Urothelium cell line (cell line): Measurements from ENCODE around the gene IMMP2L.

Experiments
- DNase-seq: peaks from one replicate; pipeline ENCODE4 v3.0.0; 2011; ENCODE audit warnings: low spot score, mixed read lengths
- FAIRE-seq: peaks from 2 replicates; lab custom pipeline; 2011; peaks lifted over from hg19 to GRCh38; lab: Jason Lieb, UNC

Gene IMMP2L

DNA sequence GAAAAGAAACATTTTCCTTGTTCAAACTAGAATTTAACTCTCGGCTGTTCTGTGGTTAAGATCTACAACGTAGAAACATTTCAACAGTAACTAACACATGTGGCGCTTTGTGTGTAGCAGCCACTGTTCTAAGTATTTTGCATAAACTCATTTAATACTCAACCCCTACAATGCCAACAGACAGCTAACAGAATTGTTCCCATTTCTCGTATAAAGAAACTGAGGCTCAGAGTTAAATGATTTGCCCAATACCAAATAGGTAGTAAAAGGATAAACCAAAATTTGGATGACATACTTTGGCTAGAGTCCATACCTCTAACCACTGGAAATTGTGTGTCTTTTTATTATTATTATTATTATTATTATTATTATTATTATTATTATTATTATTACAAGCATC, 543.8 kb downstream of the IMMP2L start:
- no peak for FAIRE-seq
- DNase-seq: no peak

DNA sequence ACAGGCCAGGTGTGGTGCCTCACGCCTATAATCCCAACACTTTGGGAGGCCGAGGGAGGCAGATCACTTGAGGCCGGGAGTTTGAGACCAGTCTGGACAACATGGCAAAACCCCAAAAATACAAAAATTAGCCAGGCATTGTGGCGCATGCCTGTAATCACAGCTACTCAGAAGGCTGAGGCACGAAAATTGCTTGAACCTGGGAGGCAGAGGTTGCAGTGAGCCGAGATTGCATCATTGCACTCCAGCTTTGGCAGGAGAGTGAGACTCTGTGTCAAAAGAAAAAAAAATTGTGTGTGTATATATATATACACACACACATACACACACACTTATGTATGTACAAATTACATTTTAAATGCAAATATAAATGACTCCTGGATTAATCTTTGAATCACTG, 548.2 kb downstream of the IMMP2L start:
- DNase-seq (no peak), FAIRE-seq (no peak)

DNA sequence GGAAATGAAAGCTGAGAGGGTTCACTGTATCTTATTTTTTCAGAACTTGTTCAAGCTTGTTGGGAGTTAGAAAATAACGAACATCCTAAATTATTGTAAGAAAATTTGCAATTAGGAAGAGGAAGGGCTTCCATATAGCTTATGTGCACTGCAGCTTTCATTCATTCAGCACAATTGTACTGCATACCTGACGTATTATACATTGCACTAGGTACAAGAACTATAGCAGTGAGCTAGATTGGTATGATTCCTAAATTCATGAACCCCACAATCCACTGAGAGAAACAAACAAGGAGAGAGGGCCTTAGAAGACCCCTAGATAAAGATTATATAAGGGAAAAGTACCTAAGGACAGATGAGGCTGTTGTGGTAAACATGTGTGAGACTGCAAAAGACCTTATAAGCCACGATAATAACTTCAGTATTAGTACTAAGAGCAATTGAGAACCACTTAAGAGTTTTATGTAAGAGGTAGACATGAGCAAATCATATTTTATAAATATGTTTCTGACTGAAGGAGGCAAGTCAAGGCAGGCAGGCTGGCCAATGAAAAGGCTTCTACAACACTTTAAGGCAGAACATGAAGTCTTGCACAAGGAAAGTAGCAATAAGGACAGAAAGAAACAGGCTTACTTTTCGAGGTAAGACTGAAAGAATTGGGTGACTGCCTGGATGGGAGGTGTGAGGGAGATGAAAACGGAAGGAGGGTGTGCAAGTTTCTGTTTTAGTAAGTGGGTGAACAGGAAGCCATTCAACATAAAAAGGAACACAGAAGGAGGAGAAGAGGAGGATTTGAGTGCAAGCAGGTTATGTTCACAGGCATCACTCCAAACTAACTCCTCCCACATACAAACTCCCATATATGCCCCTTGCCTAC, 549.3 kb downstream of the IMMP2L start:
- FAIRE-seq (no peak), DNase-seq (no peak)

DNA sequence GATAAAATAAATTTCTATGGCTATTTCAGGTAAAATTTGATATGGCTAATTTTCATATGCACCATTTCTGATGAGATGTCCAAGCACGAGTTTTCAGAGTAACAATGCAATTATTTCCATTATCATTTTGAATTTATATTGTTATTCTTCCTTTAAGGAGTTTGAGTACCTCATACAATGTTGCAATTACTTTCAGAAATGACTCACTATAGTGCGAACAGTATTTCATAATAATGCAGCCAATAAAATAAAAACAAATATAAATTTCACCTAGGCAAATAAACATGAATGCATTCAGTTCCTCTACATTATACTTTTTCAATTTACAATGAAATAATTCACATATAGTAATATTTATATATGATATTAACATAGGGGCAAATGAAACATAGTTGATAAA, 550.1 kb downstream of the IMMP2L start:
- DNase-seq: no peak
- FAIRE-seq: no peak

DNA sequence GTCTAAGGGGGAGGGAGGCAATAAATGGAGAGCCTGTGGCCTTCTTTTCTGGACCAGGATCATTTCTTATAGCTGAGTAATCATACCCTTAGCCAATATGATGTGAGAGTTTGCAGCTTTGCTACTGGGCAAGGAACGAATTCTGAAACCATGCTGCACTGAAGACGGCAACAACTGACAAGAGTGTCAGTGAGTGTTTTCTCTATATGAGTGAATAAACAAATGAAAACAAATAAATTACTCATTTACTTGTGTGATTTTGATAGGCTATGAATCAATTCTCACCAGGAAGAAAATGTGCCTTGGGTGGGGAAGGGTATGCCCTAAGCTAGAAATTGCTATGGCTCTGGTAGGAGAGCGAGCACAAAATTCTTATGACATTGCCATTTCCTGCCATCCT, 550.8 kb downstream of the IMMP2L start:
- FAIRE-seq (no peak), DNase-seq (no peak)

DNA sequence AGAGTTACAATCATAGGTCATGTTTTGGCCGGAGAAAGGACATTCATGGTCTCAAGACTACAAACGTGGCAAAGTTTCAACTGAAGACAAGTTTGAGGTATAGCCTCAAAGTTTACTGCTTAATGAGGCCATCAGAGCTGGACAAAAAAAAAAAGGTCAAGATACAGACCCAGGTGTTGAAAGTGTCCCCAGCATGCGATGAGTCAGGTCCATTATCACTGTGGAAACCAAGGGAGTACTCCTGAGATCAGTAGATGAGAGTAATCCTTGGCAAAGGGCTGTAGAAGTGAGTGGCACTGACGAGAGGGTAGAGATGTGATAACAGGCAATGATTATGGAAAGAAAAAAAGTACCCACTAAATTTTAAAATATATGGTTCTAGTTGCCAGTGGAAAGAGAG, 551.5 kb downstream of the IMMP2L start:
- FAIRE-seq: no peak
- no peak for DNase-seq

DNA sequence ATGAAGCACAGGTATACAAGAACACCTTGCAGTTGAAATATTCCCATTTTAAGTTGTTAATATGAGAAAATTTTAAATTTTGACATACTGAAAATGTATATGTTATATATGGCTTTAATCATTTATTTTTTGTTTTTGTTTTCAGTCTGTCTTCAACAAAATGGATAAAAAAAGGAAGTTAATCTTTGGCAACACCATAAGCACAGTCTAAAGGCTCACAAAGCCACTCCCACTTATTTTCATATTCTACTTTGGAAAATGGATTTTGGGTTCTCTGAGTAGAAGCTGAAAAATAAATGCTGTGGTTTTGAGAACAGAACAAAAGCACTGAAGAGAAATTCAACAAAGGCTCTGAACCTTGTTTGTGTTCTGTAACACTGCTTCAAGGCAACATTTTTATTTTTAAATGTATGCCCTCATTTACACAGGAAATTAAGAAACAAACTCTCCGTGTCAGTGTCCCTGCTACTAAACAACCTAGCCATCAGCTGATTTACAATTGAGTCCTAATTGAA, 552.7 kb downstream of the IMMP2L start:
- FAIRE-seq: no peak
- no peak for DNase-seq

DNA sequence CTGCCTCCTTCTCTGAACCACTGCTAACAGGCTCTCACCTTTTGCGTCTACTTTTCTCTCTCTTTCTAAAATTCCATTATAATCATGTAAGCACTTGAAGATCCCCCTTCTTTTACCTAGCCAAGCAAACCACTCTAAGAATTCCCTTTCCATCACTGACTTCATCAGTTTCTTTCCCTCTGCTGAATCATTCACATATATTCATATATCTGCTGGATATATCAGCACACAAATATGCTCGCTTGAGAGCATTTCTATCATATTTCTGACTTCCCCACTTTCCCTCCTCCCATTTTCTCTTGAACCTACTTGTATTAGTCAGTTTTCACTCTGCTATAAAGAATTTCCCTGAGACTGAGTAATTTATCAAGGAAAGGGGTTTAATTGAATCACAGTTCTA, 555.6 kb downstream of the IMMP2L start:
- FAIRE-seq: no peak

DNA sequence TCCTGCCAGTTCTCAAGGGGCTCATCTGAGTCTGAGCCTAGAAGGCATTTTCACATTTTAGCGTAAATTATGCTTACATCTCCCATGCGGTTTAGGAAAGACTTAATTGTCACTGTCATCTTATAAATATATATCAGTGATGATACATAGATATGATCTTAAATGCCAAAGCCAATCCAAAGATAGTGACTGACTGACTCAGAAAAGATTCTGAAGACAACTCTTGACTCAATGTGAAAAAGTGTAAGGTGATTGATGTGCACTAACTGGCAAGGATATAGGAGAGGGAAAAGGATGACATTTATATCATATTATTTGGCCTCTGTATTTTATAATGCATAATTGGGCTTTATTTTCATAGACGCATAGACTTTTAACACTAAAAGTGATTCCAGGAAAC, 556.3 kb downstream of the IMMP2L start:
- FAIRE-seq: no peak
- DNase-seq: no peak

More for the DNA sequence above, 555.6 kb downstream of the IMMP2L start:
- no peak for DNase-seq

DNA sequence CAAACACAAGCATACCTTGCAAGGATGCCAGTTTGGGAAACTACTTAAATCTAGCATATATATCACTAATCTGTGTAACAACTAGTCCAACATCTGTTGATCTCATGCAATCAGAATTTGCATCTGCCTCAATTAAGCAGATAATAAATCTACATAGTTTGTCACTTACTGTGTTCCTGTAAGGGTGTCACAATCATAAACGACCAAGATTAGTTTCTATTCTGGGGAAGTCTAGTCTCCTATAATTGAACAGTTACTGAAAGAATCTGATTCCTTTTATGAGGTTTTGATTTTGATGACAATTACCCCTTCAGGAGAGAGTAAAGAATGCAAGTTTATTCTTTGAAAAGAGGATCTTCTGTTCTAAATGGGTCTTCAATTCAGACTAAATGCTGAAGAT, 556.8 kb downstream of the IMMP2L start:
- FAIRE-seq (no peak), DNase-seq (no peak)

DNA sequence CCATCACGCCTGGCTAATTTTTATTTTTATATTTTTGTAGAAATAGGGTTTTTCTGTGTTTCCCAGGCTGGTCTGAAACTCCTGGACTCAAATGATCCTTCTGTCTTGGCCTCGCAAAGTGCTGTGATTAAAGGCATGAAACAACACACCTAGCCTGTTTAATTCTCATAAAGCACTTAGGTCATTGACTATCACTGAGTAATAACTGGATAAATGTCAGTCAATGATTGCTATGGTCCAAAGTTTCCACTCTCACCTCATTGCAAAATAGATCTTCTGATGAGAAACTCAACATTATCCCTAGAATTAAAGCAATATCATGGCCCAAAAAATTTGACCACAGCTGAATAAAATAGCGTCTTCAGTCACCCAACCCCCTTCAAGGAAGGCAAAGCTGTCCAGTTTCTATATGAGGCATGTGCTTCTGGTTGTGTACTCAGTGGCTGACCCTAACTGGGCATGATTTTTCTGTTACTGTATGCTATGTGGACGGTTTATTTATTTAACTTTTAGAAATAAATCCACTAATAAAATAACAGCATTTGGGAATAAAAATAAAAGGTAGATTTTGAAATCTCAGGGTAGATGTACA, 557.9 kb downstream of the IMMP2L start:
- FAIRE-seq: no peak
- DNase-seq: no peak

DNA sequence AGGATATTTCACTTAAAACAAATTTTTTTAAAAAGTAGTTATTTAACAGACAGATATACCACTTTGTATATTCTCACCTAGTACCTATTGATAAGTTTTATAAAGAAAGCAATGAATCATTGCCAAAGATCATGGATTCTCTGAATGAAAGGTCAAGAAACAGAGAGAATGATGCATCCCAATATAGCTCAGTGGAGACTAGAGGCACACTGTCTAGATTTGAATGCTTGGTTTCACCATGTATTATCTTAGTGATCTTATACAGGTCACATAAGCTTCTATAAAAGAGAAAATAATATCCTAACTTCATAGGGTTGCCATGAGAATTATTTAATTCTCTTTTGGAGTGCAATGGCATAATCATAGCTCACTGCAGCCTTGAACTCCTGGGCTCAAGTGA, 558.4 kb downstream of the IMMP2L start:
- no peak for DNase-seq
- no peak for FAIRE-seq

DNA sequence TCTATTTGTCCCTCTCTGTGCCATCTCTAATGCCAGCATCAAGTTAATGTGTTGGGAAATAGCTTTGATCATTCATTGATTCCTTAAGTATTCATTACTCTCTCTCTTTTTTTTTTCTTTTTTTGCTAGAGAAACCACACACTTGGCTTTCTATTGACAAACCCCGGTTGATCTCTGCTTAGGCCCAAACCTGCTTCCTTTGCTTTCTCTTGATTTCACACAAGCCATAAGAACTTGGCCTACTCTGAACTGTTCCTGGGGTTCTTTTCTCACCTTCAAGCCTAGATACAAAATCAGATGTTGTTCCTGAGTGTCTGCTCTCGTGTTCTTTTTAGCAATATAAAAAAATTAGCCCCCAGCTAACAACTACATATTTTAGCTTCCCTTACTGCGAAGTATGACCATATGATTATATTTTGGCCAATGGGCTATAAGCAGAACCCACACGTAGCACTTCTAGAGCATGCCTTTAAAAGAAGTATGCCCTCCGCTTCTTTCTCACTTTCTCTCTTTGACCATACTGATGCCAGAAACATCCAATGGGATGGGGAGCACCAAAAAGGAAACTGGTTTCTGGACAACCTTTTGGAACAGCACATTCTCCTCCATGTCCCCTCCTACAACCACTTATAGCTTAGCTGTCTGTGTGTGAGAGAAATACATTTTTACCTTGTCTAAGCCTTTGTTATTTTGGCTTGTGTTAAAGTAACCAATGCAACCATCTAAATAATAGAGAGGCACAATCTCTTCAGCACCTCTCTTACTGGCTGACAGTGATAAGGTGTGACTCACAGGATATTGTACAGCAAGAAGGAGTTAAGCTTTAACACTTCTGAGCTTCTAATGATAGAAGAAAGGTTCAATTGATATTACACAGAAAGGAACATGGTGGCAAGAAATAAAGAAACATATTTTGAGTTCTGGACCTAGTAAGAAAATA, 568.0 kb downstream of the IMMP2L start:
- FAIRE-seq: no peak
- DNase-seq: no peak

DNA sequence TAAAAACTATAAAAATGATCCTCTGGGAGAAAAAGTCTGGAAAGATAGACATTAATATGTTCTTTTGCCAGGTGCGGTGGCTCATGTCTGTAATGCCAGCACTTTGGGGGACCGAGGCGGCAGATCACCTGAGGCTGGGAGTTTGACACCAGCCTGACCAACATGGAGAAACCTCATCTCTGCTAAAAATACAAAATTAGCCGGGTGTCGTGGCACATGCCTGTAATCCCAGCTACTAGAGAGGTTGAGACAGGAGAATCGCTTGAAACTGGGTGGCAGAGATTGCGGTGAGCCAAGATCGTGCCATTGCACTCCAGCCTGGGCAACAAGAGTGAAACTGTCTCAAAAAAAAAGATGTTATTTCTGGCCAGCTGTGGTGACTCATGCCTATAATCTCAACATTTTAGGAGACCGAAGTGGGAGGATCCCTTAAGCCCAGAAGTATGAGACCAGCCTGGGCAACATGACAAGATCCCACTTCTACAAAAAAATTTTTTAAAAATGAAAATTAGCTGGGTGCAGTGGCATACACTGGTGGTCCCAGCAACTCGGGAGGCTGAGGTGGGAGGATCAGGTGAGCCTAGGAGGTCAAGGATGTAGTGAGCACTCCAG, 573.3 kb downstream of the IMMP2L start:
- no peak for DNase-seq
- no peak for FAIRE-seq

DNA sequence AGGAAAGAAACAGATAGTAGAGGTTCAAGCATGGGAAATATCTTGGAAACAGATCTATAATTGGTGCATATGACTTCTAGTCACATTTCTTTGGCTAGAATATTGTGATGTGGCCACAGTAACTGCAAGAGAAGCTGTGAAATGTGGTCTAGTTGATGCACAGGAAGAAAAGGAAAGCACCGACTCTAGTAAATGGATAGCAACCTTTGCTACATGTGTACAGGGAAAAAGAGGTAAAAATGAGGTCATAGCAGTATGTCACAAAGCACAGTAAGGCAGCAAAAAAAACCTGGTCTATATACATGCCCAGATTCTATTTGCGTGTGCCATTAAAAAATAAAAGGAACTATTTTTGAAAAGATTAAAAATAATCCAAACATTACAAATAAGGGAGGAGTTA, 573.9 kb downstream of the IMMP2L start:
- no peak for FAIRE-seq
- no peak for DNase-seq

DNA sequence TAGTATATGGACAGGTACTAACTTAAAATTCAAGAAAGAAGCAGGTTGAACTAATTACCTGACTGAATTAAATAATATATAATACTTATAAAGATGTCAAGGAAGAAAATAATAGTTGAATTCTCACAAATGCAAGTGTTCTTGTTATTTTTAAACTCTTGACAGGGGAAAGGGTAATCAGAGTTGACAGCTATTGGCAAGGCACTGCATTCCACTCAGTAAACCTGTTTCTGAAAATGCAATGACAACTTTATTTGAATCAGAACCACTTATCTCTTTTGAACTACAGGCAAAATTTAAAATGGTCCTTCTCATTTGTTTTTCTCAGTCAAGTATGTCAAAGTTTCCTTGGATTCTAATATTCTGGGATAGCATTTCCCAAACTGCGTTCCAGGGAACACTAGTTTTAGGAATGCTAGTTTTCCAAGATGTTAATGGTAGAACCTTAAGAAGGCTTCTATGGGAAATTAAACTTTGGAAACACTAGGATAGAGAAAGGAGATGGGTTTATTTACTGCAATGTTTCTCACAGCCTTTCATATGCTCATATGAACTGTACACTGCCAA, 575.1 kb downstream of the IMMP2L start:
- DNase-seq (no peak), FAIRE-seq (no peak)

DNA sequence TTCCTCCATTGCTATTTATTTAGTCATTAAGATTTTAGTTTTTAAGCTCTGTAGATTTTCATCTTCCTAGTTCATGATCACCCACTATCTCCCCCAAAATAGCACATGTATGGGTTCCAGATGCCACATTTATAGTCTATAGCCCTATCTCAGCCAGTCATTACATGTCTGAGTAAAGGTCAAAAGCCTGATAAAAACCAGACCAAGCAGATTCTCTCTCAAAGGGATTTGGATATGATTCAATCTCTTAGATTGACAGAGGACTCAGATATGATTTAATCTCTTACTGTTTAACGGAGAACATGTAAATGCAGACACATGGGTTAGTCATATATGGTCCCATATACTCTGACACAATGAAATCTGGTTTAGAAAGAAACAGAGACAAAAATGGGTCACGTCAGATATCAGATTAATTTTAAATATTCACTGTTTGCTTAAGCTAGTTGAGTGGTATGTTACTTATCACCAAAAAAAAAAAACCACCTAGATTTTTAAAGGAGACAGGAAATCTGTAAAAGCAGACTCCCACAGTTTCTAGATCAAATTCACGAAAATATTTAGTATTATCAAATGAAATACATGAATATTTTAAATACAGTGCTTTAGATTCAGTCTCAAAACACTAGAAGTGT, 578.4 kb downstream of the IMMP2L start:
- FAIRE-seq (no peak), DNase-seq (no peak)

DNA sequence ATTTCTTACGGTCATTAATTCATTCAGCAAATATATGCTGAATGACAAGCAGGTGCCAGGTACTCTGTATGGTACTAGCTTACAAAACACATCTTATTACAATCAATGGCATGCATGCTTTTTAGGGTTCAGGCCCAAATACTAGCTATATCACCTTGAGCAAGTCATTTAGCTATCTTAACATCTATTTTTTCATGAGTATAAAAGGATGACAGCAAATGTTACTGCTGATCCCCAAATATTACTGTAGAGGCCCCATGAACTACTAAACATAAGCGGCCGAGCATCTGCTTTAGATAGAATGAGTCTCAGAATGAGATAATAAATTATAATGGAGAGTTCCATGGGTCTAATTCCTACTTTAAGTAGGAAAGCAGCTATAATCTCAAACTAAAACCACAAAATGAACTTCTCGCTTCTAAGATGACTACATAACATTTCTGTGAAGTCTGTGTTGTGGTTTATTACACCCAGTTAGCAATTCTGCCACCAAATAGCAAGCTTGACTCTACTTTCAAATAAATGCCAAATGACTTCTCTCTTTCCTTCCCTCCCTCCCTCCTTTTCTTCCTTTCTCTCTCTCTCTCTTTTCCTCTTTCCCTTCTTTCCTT, 585.1 kb downstream of the IMMP2L start:
- FAIRE-seq (no peak), DNase-seq (no peak)

DNA sequence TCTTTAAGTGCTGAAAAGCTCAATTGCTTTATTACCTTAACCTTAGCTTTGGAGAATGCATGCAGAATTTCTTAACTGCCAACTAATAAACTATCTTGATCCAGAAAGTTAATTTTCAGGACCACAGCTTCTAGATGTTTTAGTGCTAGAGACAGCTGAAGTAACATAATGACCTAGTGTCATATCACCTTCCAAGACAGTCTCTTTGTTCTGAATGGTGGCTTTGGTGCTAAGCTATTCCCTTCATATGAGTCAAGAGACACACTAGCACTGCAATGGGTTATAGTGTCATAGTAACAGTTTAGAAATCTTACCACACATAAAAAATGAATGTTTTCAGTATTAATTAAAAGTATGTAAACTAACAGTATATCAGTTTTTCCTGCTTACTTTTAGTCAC, 586.8 kb downstream of the IMMP2L start:
- DNase-seq: no peak
- FAIRE-seq: no peak

DNA sequence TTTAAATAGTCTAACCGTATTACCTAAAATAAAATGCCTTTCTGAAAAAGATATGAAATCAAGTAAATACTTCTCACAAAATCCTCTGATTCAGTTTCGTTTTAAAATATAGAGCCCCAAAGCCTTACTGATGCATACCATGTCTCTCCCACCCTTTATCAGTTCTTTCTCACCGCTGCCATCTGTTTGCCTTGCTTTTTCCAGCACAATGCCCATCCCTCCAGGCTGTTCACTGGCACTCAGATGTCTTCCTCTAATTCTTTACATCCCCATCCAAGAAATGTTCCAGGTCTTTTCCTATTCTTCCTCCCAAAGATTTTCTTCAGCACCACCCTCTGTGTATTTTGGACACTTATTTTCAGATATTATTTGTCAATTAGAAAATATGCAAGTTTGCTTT, 587.9 kb downstream of the IMMP2L start:
- no peak for DNase-seq
- FAIRE-seq: no peak
